Activated CD4-positive, alpha-beta T cell treated with anti-CD3 and anti-CD28 coated beads, Interleukin-2, amount 10 ng/mL, durations not matched to agents 24 days and 14 days (primary cell): Measurements from ENCODE around the gene CFAP100. TPM values are rescaled to one million over a fixed set of nuclear protein-coding genes. Genes with fewer than 3 reads are reported as not detected.
A peak's percentile ranks its signal among the peaks of the same experiment; 100 is the strongest.

Experiments
- DNase-seq: peaks from one replicate; pipeline ENCODE4 v3.0.0; 2022
- H3K27ac Mint-ChIP-seq: one replicate; pipeline ENCODE4 v1.8.0; 2022; ENCODE audit warnings: mild to moderate bottlenecking, mixed read lengths
- H3K27me3 Mint-ChIP-seq: one replicate; pipeline ENCODE4 v1.8.0; 2022; ENCODE audit warnings: mixed read lengths
- H3K36me3 Mint-ChIP-seq: one replicate; pipeline ENCODE4 v1.8.0; 2022; ENCODE audit warnings: low read depth, mild to moderate bottlenecking, mixed read lengths
- H3K4me1 Mint-ChIP-seq: one replicate; pipeline ENCODE4 v1.8.0; 2021; ENCODE audit warnings: mixed read lengths
- H3K4me3 Mint-ChIP-seq: one replicate; pipeline ENCODE4 v1.8.0; 2022; ENCODE audit warnings: mild to moderate bottlenecking, moderate library complexity, mixed read lengths
- H3K9me3 Mint-ChIP-seq: one replicate; pipeline ENCODE4 v1.8.0; 2021; ENCODE audit warnings: mixed read lengths
- intact Hi-C: fragments of 100-400 bp; cut with micrococcal nuclease; formaldehyde crosslinking; loops from one replicate; pipeline ENCODE4 v1.15.1; 2023
- total RNA-seq: library from RNA; stranded (reverse); gene quantifications from 2 replicates; pipeline ENCODE4 v1.2.3, GENCODE V29; 2022

Gene CFAP100
- total RNA-seq, 1 donor from 2014 or later, result not detected

DNA sequence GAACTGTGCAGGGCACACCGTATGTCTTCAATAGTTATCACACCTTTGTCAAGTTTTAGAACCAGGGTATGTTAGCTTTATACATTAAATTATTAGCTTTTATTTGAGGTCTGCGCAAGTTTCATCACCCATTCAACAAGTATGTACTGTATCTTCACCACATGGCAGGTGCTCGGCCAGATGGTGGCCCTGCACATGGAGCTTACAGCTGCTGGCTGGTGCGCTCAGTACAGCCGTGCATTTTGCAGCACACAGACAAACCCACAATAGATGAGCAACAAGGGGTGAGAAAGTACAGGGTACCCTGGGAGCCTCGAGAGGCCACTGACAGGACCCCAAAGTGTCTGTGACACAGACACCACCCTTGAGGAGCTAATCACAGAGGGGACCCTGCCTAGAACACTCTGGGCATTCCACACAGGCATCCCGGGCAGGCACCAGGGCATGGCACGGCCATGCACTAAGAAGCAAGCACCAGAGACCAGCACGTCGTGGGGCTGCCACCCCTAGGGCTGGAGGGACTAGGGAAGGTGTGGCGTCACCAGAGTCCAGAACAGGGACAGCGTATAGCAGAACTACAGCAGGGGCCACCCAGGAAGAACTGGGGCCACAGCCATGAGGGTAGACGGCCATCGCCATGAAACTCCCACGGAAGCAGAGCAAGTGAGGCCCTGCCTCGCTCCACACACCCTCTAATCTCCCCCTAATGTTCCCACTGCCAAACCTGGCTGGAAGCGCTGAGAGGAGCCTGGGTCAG lies 53.6 kb downstream of the CFAP100 start:
- Mint-ChIP-seq H3K4me1 (no peaks in the 10 kb centered on the region), H3K9me3 (no peaks in the 10 kb centered on the region), H3K27ac (no peak overlapping the region), H3K36me3 (peaks cover 12% of the 10 kb centered on the region), H3K4me3 (no peak overlapping the region), H3K27me3 (no peaks in the 10 kb centered on the region)
- intact Hi-C loops, result no loop called here
- no peak for DNase-seq

DNA sequence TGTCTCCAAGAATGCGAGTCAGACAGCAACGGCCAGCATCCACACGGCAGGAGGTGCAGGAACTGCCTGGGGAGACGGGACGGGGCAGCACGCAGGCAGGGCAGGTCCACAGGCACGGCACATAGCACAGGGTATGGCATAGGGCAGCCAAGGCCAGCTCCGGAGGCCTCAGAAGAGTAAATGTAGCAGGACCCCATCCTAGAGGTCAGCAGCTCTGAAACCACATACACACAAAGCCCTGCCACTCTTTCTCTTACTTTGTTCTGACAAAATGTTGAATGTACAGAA lies 54.1 kb downstream of the CFAP100 start:
- no peaks in the 10 kb centered on the region for H3K27me3 Mint-ChIP-seq
- peaks cover 12% of the 10 kb centered on the region for H3K36me3 Mint-ChIP-seq
- no peak overlapping the region for H3K4me3 Mint-ChIP-seq
- H3K4me1 Mint-ChIP-seq, result no peaks in the 10 kb centered on the region
- no peak overlapping the region for H3K27ac Mint-ChIP-seq
- intact Hi-C loops, result no loop called here
- no peak for DNase-seq
- no peaks in the 10 kb centered on the region for H3K9me3 Mint-ChIP-seq

DNA sequence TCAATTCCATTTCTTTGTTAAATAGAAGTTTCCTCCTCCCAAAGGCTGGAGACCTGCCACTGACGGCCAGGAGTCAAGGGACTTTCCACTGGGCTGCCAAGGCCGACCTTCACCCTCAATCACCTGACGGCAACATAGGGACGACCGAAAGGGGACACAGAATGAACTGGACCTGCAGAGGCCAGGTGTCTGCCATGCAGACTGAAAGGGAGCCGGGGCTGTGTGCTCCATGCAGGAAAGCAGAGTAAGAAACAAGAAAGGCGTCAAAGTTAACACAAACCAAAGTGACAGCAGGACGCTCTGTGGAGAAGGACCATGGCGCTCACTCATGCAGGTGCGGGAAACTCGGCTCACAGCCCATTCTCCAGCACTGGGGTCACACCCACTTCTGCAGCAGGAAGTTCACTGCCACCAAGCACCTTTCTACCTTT lies 54.9 kb downstream of the CFAP100 start:
- no peak overlapping the region for H3K27ac Mint-ChIP-seq

DNA sequence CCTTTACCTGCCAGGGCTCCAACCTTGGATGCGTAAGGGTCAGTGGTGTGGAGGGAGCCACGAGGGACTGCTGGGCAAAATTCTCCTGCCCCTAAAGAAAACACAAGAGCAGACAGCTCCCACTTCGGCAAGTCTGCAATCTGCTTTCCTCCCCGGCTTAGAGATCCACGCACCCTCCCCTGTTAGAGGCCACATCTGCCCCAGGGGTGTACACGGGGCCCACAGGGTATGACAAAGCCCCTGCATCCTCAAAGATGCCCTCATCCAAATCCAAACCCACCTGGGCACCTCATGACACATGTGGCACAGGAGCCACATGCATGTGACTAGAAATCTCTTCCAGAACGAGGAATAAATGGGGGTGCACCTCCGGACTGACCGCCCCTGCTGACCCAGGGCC lies 55.5 kb downstream of the CFAP100 start:
- Mint-ChIP-seq H3K4me3 (no peak overlapping the region), H3K27ac (no peak overlapping the region), H3K9me3 (no peaks in the 10 kb centered on the region), H3K27me3 (no peaks in the 10 kb centered on the region), H3K36me3 (peaks cover 17% of the 10 kb centered on the region), H3K4me1 (no peaks in the 10 kb centered on the region)
- intact Hi-C loops, result no loop called here
- DNase-seq, result no peak

More for the DNA sequence above, 54.9 kb downstream of the CFAP100 start:
- Mint-ChIP-seq H3K27me3 (no peaks in the 10 kb centered on the region), H3K4me1 (no peaks in the 10 kb centered on the region), H3K9me3 (no peaks in the 10 kb centered on the region), H3K36me3 (peaks cover 16% of the 10 kb centered on the region), H3K4me3 (no peak overlapping the region)
- no peak for DNase-seq
- intact Hi-C loops, result no loop called here

DNA sequence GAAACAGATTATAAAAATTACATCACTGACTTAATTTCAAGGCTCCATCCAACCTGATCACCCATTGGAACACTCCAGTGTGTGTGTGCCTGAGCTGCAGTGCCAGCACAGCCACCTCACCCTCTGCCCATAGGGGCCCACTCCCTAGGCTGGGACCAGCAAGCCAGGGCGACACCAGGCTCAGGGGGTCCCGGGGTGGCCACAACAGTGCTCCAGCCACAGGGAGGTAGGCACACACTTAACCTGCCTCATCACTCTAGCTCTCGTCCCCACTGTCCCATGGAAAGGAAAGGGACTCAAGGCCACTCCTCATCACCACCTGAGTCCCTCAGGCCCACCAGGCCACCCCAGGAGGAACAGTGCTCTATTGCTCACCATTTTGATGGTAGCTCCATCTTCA lies 56.0 kb downstream of the CFAP100 start:
- intact Hi-C loops, result no loop called here
- no peak for DNase-seq
- H3K36me3 Mint-ChIP-seq, result peaks cover 20% of the 10 kb centered on the region
- H3K27me3 Mint-ChIP-seq, result no peaks in the 10 kb centered on the region
- peak overlapping the region; percentile 35 for H3K27ac Mint-ChIP-seq
- H3K9me3 Mint-ChIP-seq, result no peaks in the 10 kb centered on the region
- no peaks in the 10 kb centered on the region for H3K4me1 Mint-ChIP-seq
- no peak overlapping the region for H3K4me3 Mint-ChIP-seq

DNA sequence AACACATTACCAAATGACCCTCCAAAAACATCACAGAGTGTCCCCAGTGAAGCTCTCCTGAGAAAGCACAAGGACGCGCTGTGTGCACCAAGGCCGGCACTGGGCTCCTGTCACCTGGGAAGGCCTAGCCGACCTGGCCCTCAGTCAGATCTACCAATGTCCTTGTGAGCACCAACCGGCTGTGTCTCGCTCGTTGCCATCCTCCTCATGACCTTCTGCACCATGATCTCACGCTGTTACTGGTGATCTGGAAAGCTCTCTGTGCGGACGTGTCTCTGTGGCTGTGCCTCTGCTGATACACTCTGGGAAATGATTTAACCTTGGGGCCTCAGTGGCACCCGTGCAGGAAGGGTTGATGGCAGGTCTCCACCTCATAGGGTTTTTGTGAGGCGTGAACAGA lies 56.8 kb downstream of the CFAP100 start:
- Mint-ChIP-seq H3K4me3 (no peak overlapping the region), H3K4me1 (no peaks in the 10 kb centered on the region), H3K9me3 (no peaks in the 10 kb centered on the region), H3K27ac (peak overlapping the region; percentile 34), H3K36me3 (peaks cover 22% of the 10 kb centered on the region), H3K27me3 (no peaks in the 10 kb centered on the region)
- DNase-seq, result no peak
- intact Hi-C loops, result no loop called here

DNA sequence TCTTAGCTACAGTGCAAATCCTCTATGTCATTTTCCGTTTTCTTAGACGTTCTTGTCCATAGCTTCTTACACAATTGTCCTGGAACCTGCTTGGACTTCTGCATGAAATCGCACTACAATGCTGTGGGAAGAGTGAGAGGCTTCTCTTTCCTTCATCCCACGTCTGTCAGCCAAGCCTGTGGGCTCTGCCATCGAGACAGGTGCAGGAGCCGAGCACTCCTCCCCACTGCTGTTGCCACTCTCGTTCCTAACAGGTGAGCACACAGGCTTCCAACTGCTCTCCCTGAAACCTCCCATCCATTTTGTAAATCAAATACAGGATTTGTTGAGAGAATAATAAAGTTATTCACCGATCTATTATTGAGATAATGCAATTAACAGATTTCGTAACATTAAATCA lies 57.5 kb downstream of the CFAP100 start:
- H3K36me3 Mint-ChIP-seq, result peaks cover 27% of the 10 kb centered on the region
- no peak overlapping the region for H3K4me3 Mint-ChIP-seq
- intact Hi-C loops, result no loop called here
- H3K9me3 Mint-ChIP-seq, result no peaks in the 10 kb centered on the region
- no peaks in the 10 kb centered on the region for H3K4me1 Mint-ChIP-seq
- no peak for DNase-seq
- no peaks in the 10 kb centered on the region for H3K27me3 Mint-ChIP-seq
- no peak overlapping the region for H3K27ac Mint-ChIP-seq

DNA sequence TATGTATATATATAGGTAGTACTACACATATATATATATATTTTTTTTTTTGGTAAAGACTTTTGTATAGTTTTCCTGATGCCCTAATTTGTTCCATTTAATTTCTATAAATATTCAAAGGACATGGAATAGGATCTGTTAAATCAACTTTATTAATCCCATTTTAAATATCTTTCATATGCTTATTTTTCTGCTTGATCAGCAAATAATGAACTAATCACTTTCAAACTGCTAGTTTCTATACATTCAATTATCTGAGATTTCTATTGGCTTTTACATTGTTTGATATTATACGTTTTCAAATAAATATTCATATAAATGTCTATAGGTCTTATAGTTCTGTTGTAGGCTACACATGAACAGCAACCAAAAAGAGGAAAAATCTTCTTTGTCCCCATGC lies 59.3 kb downstream of the CFAP100 start:
- no peak overlapping the region for H3K27ac Mint-ChIP-seq
- no peaks in the 10 kb centered on the region for H3K27me3 Mint-ChIP-seq
- no peaks in the 10 kb centered on the region for H3K4me1 Mint-ChIP-seq
- H3K36me3 Mint-ChIP-seq, result peaks cover 31% of the 10 kb centered on the region
- intact Hi-C loops, result no loop called here
- DNase-seq, result no peak
- H3K9me3 Mint-ChIP-seq, result no peaks in the 10 kb centered on the region
- H3K4me3 Mint-ChIP-seq, result no peak overlapping the region

DNA sequence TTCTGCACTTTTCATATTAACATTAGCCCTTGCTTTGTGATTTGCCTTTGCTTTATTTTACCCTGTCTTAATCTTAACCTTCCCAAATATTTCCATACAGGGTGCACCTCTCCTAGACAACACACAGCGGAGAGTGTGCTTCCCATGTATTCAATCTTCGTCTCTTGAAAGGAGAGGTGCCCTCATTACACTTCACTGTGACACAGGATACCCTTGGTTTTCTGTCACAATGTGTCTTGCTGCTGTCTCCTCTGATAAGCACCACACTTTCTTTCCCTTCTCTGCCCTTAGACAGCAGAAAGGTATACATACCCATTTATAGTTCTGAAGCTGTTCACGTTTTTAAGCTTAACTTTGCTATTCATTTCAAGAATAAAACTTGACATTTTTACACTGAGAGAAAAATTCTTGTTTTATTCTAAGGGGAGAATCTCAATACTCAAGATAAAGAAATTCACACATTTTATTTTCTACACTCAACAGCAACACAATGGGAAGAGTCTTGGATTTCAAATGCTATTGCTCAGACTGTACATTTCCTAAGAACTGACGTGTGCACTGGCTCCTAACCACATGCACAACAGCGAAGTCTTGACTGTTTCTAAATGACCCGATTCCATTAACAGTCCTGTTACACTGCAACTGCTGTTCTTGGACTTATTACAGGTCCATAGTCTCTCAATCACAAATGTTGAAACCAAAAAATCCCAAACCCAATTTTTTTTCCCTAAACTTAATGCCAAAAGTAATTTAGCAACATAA lies 59.9 kb downstream of the CFAP100 start:
- Mint-ChIP-seq H3K4me3 (no peak overlapping the region), H3K9me3 (no peaks in the 10 kb centered on the region), H3K27me3 (no peaks in the 10 kb centered on the region), H3K27ac (no peak overlapping the region), H3K4me1 (no peaks in the 10 kb centered on the region), H3K36me3 (peaks cover 35% of the 10 kb centered on the region)
- intact Hi-C loops, result no loop called here
- DNase-seq, result no peak

DNA sequence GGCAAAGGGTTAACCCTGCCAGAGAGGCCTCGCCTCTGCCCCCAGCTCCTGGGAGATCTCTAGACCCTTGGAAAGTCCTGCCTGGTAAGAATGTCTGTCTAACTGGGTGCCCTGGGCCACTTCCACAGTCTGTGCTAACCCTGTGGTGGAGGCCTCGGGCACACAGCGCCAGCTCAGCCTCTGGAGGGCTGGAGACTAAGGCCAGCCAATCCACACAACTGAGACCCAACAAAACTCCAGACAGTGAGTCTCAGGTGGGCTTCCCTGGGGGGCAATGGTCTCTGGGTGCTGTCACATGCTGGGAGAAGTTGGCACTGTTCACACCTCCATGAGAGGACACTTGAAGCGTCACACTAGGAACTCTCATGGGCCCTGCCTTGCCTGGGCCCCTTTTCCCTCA lies 61.5 kb downstream of the CFAP100 start:
- H3K4me1 Mint-ChIP-seq, result no peaks in the 10 kb centered on the region
- no peaks in the 10 kb centered on the region for H3K9me3 Mint-ChIP-seq
- H3K36me3 Mint-ChIP-seq, result peaks cover 44% of the 10 kb centered on the region
- no peak overlapping the region for H3K4me3 Mint-ChIP-seq
- H3K27ac Mint-ChIP-seq, result no peak overlapping the region
- intact Hi-C loops, result no loop called here
- DNase-seq, result no peak
- no peaks in the 10 kb centered on the region for H3K27me3 Mint-ChIP-seq

DNA sequence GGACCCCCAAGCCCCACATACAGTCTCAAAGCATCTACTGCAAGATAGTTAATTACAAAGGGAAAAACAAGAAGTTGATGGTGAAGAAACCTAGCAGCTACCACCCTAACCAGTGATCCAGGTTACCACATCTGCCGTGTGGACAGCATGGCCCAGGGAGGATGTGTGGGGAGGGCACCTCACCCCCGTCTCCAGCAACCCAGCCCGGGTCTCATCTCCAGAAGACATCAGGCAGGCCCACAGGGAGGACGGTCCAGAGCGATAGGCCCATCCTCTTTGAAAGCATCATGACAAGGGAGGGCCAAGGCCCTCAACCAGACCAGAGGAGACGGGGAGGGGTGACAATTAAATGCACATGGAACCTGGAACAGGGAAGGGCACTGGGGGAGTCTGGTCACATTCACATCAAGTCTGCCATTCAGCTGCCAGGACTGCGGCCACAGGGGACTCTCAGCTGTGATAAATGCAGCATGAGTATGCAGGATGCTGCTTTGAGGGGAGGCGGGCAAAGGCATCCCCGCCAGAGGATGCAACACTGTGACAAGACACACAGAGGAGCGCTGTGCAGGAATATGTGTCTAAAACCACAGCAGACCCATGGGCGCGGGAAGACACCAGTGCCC lies 62.2 kb downstream of the CFAP100 start:
- H3K27me3 Mint-ChIP-seq, result no peaks in the 10 kb centered on the region
- H3K4me1 Mint-ChIP-seq, result no peaks in the 10 kb centered on the region
- H3K36me3 Mint-ChIP-seq, result peaks cover 45% of the 10 kb centered on the region
- no peak overlapping the region for H3K4me3 Mint-ChIP-seq
- H3K27ac Mint-ChIP-seq, result no peak overlapping the region
- intact Hi-C loops, result no loop called here
- no peaks in the 10 kb centered on the region for H3K9me3 Mint-ChIP-seq
- no peak for DNase-seq

DNA sequence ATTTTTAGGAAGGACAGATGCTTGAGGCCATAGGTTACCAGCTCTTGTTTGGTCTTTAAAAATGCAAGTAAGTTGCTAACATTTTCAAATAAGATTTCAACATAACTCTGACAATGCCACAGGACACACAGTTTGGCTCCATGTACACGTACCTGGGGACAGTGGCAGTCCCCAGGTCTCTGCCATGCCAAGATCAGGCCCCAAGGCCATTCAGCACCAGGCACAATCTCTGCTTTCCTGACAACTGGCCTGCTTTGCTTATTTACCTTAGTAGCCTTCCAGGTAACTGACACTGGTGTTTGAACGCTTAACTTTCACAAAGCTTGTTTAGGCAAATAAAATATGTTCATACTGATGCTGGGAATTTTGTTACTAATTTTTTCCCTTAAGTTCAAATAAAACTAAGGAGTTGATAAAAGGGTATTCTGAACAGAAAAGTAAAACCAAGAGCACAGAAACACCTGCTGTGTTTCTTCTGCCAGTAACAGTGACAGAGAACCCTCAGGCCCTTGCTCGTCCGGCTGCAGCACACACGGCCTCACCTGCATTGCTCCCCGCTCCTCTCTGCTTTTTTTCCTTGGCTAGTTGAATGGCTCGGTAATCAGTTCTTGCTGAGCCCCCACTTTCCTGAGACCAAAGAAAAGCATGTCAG lies 64.5 kb downstream of the CFAP100 start:
- Mint-ChIP-seq H3K4me1 (no peaks in the 10 kb centered on the region), H3K27ac (no peak overlapping the region), H3K27me3 (no peaks in the 10 kb centered on the region), H3K9me3 (no peaks in the 10 kb centered on the region), H3K4me3 (no peak overlapping the region), H3K36me3 (peaks cover 52% of the 10 kb centered on the region)
- intact Hi-C loops, result no loop called here
- no peak for DNase-seq

DNA sequence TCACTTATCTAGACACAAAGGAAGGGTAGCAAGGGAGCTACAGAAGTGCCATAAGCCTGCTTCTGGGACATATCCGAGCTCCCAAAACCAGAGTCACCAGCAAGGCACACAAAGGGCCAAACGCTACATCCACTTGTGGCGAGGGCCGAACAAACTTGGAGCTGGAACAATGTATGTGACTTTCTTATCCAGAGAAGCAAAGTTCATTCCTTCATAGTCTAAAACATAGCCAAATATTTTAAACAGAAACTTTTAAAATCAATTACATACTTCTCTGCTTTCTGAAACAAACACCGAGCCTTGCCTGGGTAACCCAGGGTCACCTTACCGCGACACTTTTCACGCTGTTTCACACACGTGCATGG lies 65.0 kb downstream of the CFAP100 start:
- no peak overlapping the region for H3K27ac Mint-ChIP-seq
- H3K27me3 Mint-ChIP-seq, result no peaks in the 10 kb centered on the region
- H3K9me3 Mint-ChIP-seq, result no peaks in the 10 kb centered on the region
- H3K36me3 Mint-ChIP-seq, result peaks cover 52% of the 10 kb centered on the region
- intact Hi-C loops, result no loop called here
- H3K4me3 Mint-ChIP-seq, result no peak overlapping the region
- DNase-seq, result no peak
- no peaks in the 10 kb centered on the region for H3K4me1 Mint-ChIP-seq

DNA sequence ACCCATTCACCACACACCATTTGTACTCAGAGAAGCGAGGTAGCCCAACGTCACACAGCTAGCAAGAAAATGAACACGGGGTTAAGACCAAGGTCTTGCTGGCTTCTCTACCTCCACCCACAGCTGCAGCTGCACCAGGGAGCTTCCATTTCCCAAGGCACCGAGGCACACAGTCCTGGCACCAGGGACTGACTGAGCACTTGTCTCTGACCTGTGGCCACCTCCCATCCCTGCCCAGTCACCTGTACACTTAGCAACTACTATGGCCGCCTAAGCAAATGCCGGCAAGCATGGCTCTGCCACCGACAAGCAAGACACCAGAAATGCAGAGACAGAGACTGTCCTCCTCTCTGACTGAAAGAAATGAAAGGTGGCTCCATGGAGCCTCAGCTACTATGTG lies 65.7 kb downstream of the CFAP100 start:
- no peak overlapping the region for H3K4me3 Mint-ChIP-seq
- peaks cover 54% of the 10 kb centered on the region for H3K36me3 Mint-ChIP-seq
- H3K27ac Mint-ChIP-seq, result no peak overlapping the region
- no peaks in the 10 kb centered on the region for H3K27me3 Mint-ChIP-seq
- intact Hi-C loops, result no loop called here
- H3K9me3 Mint-ChIP-seq, result no peaks in the 10 kb centered on the region
- DNase-seq, result no peak
- H3K4me1 Mint-ChIP-seq, result no peaks in the 10 kb centered on the region
